ENCODE results near the gene CAPNS1.
"Not testable (repeated sequence)": the region's sequence is repeated elsewhere in the genome, so short reads cannot be mapped to it uniquely, and the experiment has no call there.

Gene CAPNS1

GRCh38 chr19:36114721-36115452 is 25.0 kb upstream of the CAPNS1 start, which contains the start of gene POLR2I:
TSS of gene POLR2I (minus strand) at chr19:36114875. CDS start at chr19:36114856, 19 bp downstream.
- peak; percentile 99 for DNase-seq

DNA sequence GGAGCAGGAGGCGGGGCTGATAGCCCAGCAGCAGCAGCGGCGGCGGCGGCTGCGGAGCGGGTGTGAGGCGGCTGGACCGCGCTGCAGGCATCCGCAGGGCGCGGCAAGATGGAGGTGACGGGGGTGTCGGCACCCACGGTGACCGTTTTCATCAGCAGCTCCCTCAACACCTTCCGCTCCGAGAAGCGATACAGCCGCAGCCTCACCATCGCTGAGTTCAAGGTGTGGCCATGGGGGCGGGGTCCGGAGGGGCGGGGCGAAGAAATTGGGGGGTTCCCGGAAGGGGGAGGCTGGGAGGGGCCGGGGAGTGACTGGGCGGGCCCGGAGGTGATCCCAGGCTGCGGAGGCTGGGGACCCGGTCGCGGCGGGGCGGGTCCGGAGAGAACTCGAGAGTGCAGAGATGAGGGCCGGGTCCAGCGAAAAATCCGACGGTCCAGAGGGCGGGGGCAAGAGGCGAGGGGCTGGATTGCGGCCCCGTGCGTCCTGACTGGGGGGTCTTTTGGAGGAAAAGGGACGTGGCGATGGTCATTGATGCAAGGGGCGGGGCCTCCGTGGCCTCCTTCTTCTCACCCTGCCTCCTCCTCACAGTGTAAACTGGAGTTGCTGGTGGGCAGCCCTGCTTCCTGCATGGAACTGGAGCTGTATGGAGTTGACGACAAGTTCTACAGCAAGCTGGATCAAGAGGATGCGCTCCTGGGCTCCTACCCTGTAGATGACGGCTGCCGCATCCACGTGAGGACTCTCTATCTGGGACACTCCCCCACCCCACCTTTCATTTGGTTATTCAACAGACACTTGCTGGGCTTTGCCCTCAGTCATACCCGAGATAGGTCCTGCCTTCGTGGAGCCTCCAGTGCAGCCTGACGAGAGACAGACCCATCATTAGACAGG is 24.2 kb upstream of the CAPNS1 start, which contains the start of gene TBCB:
TSS of gene TBCB (plus strand) at position 16 of the 891 bp plus-strand sequence. CDS start at position 109, 93 bp downstream.
- DNase-seq: peak; percentile 85

GRCh38 chr19:36116344-36116637 is 23.6 kb upstream of the CAPNS1 start:
- DNase-seq: no peak

- DNase-seq: no peak
These were observed 19.5 kb upstream of the CAPNS1 start for GRCh38 chr19:36120092-36120983.

DNA sequence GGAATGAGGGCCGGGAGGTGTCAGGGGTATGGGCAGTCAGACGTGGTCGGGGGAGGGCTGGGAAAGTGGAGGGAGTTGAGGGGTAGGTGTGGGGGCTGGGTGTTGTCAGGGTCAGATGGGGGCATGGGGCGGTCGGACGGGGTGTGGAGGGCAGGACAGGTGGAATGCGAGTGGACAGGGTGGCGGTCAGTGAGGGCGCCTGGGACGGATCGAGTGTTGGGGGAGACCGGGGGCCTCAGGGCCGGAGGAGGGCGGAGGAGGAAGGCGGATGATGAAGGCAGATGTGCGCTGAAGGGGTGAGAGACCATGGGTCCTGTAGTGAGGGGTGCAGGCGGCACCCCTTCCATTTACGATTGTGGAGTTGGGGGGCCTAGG is 18.9 kb upstream of the CAPNS1 start:
- DNase-seq: no peak

- DNase-seq: no peak
These were observed 18.3 kb upstream of the CAPNS1 start for GRCh38 chr19:36121486-36122124.

- DNase-seq: no peak
These were observed 14.3 kb upstream of the CAPNS1 start for GRCh38 chr19:36125557-36125956.

- DNase-seq: no peak
These were observed 11.5 kb upstream of the CAPNS1 start for GRCh38 chr19:36128392-36128736.

GRCh38 chr19:36131221-36131620 is 8.6 kb upstream of the CAPNS1 start:
- not testable (repeated sequence) for DNase-seq

DNA sequence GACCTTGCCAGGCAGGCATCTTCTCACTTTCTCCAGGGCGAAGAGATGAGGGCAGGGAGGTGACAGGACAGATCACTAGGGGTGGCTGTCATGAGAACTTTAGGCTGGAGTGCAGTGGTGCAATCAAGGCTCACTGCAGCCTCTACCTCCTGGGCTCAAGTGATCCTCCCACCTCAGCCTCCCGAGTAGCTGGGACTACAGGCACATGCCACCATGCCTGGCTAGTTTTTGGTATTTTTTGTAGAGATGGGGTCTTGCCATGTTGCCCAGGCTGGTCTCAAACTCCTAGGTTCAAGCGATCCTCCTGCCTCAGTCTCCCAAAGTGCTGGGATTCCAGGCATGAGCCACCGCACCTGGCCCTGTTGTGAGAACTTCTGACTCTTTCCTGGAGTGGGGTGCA is 5.0 kb upstream of the CAPNS1 start:
- DNase-seq: not testable (repeated sequence)

- DNase-seq: no peak
These were observed 2.7 kb upstream of the CAPNS1 start for GRCh38 chr19:36136964-36137686.

- no peak for DNase-seq
These were observed 770 bp upstream of the CAPNS1 start for GRCh38 chr19:36139120-36139472.

DNA sequence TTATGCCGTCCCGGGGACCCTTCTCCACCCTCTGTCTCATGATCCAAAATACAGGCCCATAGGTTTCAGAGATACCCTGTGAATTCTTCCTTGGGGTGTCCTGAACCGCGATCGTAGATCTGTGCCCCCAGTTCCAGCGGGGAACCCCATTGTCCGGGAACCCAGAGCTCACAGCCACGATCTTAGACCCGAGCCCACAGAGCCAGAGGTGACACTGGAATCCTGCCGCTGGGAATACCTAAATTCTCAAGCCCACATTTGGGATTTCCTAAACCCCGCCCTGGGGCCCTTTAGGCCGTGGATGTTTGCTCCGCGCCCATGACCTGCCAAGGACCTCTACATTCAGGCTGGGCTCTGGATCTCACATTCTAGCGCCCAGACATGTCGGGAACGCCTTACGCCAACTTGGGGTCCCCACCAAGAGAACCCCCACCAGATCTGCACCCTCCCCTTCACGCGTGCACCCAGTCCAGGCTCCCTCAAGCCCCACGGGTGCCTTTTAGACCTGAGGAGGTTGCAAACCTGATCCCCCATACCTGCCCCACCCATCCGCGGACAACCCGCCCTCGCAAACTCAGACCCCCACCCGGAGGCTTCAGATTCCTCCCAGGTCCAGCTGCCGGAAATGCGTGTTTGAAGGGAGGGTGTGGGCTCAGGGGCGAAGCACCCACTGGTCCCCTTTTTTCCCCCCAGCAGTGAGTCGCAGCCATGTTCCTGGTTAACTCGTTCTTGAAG is 605 bp downstream of the CAPNS1 start:
- no peak for DNase-seq

- peak; percentile 82 for DNase-seq
These were observed 1.4 kb downstream of the CAPNS1 start for GRCh38 chr19:36141039-36141927.

DNA sequence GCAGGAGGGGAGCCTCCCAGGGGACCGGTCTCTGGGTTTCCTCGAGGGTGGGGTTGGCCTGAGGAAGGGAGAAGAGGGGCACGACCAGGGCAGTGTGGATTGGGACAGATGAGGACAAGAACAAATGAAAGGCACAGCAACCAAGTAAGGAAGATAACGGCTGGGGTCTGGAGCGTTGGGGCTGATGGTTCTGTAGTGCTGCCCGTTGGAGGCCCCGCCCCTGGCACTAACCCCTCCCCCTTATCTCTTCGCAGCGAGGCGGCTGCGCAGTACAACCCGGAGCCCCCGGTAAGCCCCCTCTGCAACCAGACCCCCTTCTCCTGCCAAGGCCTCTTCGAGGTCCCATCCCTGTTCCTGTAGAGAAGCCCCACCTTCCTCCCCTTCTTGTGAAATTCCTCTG is 2.2 kb downstream of the CAPNS1 start:
- no peak for DNase-seq

GRCh38 chr19:36142496-36142895 is 2.6 kb downstream of the CAPNS1 start:
- no peak for DNase-seq

DNA sequence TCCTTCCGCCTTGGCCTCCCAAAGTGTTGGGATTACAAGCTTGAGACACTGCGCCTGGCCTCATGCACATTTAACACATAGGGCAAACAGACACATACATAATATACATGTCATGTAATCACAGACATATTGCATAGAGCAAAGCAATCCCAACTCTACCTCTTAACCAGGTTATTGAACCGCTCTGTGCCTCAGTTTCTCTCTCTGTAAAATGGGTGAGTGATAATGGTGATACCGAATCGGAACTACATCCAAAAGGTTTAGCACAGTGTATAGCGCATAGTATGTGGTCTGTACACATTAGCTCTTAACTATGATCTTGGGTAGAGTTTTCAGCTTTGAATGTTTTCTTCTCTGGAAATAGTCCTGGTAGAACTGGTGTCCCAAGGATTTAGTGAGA is 4.8 kb downstream of the CAPNS1 start:
- no peak for DNase-seq

- DNase-seq: no peak
These were observed 10.0 kb downstream of the CAPNS1 start for GRCh38 chr19:36149673-36150406.

- DNase-seq: no peak
These were observed 10.7 kb downstream of the CAPNS1 start for GRCh38 chr19:36150586-36150985.

Data from effector CD4-positive, alpha-beta T cell (primary cell).